GM18907 (cell line): ENCODE results near the gene RPS10.
"Not testable (repeated sequence)": the region's sequence is repeated elsewhere in the genome, so short reads cannot be mapped to it uniquely, and the experiment has no call there.

Experiments used
- ATAC-seq: cut with Tn5 transposase; IDR thresholded peaks from one replicate; pipeline ENCODE4 v1.9.1; 2021; ENCODE audit warnings: mild to moderate bottlenecking, moderate library complexity; ENCODE audit not compliant: unreplicated experiment

RPS10 gene

GRCh38 chr6:34374069-34374468, 51.8 kb downstream of the RPS10 start:
- ATAC-seq = no peak

GRCh38 chr6:34373511-34373910, 52.4 kb downstream of the RPS10 start:
- no peak for ATAC-seq

- ATAC-seq = not testable (repeated sequence)
Measured at GRCh38 chr6:34371865-34372264, 54.0 kb downstream of the RPS10 start.

GRCh38 chr6:34370361-34370760, 55.5 kb downstream of the RPS10 start:
- ATAC-seq = no peak

DNA sequence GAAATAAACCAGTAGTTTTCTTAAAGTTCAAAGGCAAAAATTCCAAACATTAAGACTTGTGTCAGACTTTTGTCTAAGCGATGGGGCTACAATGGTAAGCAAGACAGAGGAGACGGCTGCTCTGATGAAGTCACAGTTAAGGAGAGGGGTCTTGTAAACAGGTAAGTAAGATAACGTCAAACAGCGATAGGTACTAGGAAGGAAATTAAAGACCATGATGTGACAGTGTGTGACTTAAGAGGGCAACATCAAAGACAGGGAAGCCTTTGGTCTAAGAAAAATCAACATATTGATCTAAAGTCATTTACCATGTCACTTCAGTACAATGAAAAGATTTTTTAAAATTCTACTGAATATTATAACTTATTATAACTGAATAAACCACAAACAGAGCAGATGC, 56.5 kb downstream of the RPS10 start:
- ATAC-seq = no peak
